ENCODE data around the gene RAB27A. TPM values are rescaled to one million over a fixed set of nuclear protein-coding genes. Genes with fewer than 3 reads are reported as not detected.
A peak's percentile ranks its signal among the peaks of the same experiment; 100 is the strongest.

The RAB27A gene
- total and polyA plus RNA-seq, 2 of the 8 experiments (the other 6 are each of a cell fraction or from before 2014, with no cell fraction given): 2.3 to 6.5 TPM

- TF ChIP-seq E2F6 (IDR thresholded peaks at IDR 0.05): peak; percentile 89
Measured at GRCh38 chr15:55290528-55291057, 980 bp upstream of the RAB27A start (continued).
